ENCODE results near the gene BCL10. TPM values are rescaled to one million over a fixed set of nuclear protein-coding genes. Genes with fewer than 3 reads are reported as not detected.

The BCL10 gene
- total RNA-seq, 1 experiment from 2014 or later, result 26.1 TPM

DNA sequence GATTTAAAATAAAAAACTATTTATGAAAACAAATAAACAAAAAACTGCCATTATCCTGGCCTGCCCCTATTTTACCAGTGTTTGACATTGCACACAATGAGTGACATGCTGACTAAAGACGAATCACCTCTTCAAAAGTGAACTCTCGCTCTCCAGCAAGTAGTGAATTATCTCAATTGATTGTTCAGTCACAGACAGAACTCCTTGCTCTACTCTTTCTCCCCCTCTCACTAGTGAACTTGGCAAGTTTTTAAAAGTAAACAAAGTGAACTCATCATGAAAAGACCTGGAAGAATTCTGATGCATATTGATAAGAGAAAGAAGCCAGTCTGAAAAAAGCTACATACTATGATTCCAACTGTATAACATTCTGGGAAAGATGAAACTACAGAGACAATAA, 12.3 kb downstream of the BCL10 start:
- Histone ChIP-seq H3K4ac (ENCODE audit: low read depth, low read length) (no peak overlapping the region), H3K9ac (ENCODE audit: extremely low read depth, insufficient read length, low read length) (no peak overlapping the region), H3K18ac (ENCODE audit: insufficient read length, low read depth, low read length) (no peak overlapping the region), H4K8ac (replicated peaks; ENCODE audit: insufficient read length, low read depth, low read length) (no peak overlapping the region), H3K9me3 (ENCODE audit: control insufficient read depth, low read depth, low read length) (peaks cover 19% of the 10 kb centered on the region), H2BK120ac (ENCODE audit: low read depth, low read length, poor library complexity, severe bottlenecking) (no peak overlapping the region), H2BK12ac (ENCODE audit: insufficient read length, low read depth, low read length) (no peak overlapping the region), H2BK20ac (ENCODE audit: low read depth, low read length, poor library complexity, severe bottlenecking) (no peak overlapping the region), H3K4me1 (ENCODE audit: insufficient read depth, low read length) (no peaks in the 10 kb centered on the region), H3K14ac (ENCODE audit: insufficient read depth, low read length) (no peak overlapping the region), H3K23ac (ENCODE audit: insufficient read length, low read depth, low read length) (no peak overlapping the region), H3K79me1 (ENCODE audit: insufficient read depth, low read depth, low read length, poor library complexity, severe bottlenecking) (no peaks in the 10 kb centered on the region), H3K23me2 (ENCODE audit: insufficient read length, low read depth, low read length, poor library complexity, severe bottlenecking) (no peaks in the 10 kb centered on the region), H3K79me2 (ENCODE audit: insufficient read depth, low read length) (no peaks in the 10 kb centered on the region), H3K56ac (ENCODE audit: insufficient read length, low read depth, low read length) (no peak overlapping the region), H2AK5ac (ENCODE audit: insufficient read length, low read length) (no peak overlapping the region), H2BK15ac (ENCODE audit: low read depth, low read length) (no peak overlapping the region), H3K27me3 (ENCODE audit: insufficient read depth, low read length) (no peaks in the 10 kb centered on the region), H2BK5ac (ENCODE audit: insufficient read length, low read length) (no peak overlapping the region), H3T11ph (ENCODE audit: low read length) (no peak overlapping the region), H4K20me1 (ENCODE audit: control insufficient read depth, insufficient read depth, insufficient read length) (no peaks in the 10 kb centered on the region), H3K4me2 (ENCODE audit: insufficient read depth, insufficient read length, low read length) (no peak overlapping the region), H4K91ac (ENCODE audit: insufficient read length, low read depth, low read length) (no peak overlapping the region), H3K27ac (ENCODE audit: insufficient read length, low read depth, low read length) (no peak overlapping the region), H2AFZ (ENCODE audit: low read length) (no peak overlapping the region), H4K5ac (ENCODE audit: insufficient read length, low read depth, low read length) (no peak overlapping the region)
- no peaks in the 10 kb centered on the region; the same call in none of the 2 replicates for H3K27me3 Mint-ChIP-seq (ENCODE audit: low read depth)
- peaks cover 5% of the 10 kb centered on the region in 2 experiments; a peak in 3 of 4 replicates for H3K4me1 Mint-ChIP-seq
- peaks cover 22 to 24% of the 10 kb centered on the region in 2 experiments for H3K9me3 Mint-ChIP-seq
- DNase-seq, result no peak
- WGBS (ENCODE audit: extremely low coverage, insufficient read length, low lambda C conversion rate), result no CpG with 5 or more reads among the region's 2 CpGs
- no peak overlapping the region for H3K27ac Mint-ChIP-seq
- H3K36me3 Mint-ChIP-seq (ENCODE audit: insufficient read depth in 1 of 3, low read depth in 3 of 3), result peaks cover 33 to 66% (median 65%) of the 10 kb centered on the region in 3 experiments
- H3K4me3 Mint-ChIP-seq, result no peak overlapping the region
- TF ChIP-seq, protein P1, sequence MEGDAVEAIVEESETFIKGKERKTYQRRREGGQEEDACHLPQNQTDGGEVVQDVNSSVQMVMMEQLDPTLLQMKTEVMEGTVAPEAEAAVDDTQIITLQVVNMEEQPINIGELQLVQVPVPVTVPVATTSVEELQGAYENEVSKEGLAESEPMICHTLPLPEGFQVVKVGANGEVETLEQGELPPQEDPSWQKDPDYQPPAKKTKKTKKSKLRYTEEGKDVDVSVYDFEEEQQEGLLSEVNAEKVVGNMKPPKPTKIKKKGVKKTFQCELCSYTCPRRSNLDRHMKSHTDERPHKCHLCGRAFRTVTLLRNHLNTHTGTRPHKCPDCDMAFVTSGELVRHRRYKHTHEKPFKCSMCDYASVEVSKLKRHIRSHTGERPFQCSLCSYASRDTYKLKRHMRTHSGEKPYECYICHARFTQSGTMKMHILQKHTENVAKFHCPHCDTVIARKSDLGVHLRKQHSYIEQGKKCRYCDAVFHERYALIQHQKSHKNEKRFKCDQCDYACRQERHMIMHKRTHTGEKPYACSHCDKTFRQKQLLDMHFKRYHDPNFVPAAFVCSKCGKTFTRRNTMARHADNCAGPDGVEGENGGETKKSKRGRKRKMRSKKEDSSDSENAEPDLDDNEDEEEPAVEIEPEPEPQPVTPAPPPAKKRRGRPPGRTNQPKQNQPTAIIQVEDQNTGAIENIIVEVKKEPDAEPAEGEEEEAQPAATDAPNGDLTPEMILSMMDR (conservative IDR thresholded peaks at IDR 0.05), result no peak

All from H9 (cell line).